GM18505 (cell line): ENCODE results near the gene ASPSCR1.
"Not testable (repeated sequence)": the region's sequence is repeated elsewhere in the genome, so short reads cannot be mapped to it uniquely, and the experiment has no call there.

ENCODE experiments used
- ATAC-seq: cut with Tn5 transposase; IDR thresholded peaks from one replicate; pipeline ENCODE4 v1.9.1; 2021; ENCODE audit not compliant: unreplicated experiment
- POLR2A ChIP-seq: IDR thresholded peaks from 4 replicates; pipeline ENCODE4 v1.6.1; 2011; ENCODE audit warnings: borderline replicate concordance; ENCODE audit not compliant: insufficient read depth, insufficient read length; ENCODE audit errors: extremely low read depth

ASPSCR1 gene

GRCh38 chr17:81968850-81969812 is 8.3 kb upstream of the ASPSCR1 start:
- TF ChIP-seq POLR2A = no peak
- ATAC-seq = no peak

DNA sequence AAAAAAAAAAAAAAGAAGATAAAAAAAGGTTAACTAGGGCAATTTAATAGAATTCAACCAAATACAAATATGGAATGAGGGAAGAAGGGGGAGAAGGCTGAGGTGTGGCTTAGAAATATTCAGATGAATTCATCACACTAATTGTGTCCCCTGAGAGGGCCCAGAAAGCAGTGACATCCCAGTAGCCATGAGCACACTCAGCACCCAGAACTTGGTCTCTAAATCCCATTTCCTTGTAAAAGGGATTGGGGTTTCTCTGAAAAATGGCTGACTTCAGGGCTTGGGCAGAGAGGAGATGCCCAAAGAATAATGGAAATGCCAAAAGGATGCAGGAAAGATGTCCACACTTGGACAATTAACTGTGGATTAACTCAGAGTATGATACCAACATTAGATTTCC is 4.0 kb upstream of the ASPSCR1 start:
- no peak for ATAC-seq
- no peak for TF ChIP-seq POLR2A

DNA sequence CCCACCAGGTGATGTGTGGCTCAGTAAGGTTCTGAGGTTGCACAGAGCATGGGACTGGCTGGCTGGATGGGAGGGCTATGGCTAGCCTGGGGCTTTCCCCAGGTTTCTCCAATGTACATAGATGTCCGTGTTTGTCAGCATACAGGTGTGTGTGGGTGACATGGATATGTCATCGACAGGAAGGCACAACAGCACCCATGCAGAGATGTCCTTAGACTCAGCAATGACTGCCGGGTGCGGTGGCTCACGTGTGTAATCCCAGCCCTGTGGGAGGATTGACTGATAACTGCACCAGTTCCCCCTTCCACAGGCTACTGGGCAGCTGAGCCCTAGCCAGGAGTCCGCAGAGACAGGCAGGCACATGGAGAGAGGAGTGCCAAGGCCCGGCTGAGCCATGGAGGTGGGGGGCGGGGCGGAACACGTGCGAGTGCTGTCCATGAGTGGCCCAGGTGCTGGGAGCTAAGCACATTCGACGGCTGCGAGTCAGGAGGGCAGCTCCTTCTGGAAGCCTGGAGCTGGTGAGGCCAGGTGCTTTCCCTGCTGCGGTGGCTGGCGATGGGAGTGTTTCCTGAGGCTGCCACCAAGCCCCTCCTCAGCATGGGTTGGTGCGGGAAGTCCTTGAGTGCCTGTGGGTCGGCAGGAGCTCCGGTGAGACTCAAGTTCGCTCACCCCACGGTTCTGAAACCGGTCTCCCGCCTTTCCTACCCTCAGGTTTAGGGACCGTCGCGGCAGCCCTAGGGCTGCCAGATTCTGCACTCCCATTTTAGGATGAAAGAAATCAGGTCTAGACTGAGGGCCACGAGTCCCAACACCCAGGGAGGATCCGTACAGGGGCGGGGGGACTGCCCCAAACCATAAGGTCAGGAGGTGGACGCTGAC is 858 bp upstream of the ASPSCR1 start:
- no peak for ATAC-seq
- no peak for TF ChIP-seq POLR2A

- ATAC-seq = no peak
- no peak for TF ChIP-seq POLR2A
Measured at GRCh38 chr17:81978524-81979298, 1.3 kb downstream of the ASPSCR1 start.

GRCh38 chr17:81980122-81980521 is 2.7 kb downstream of the ASPSCR1 start:
- ATAC-seq = no peak

GRCh38 chr17:81980707-81981343 is 3.4 kb downstream of the ASPSCR1 start:
- no peak for ATAC-seq
- TF ChIP-seq POLR2A = no peak

More at GRCh38 chr17:81980122-81980521, 2.7 kb downstream of the ASPSCR1 start:
- no peak for TF ChIP-seq POLR2A

- not testable (repeated sequence) for ATAC-seq
Measured at GRCh38 chr17:81981511-81981910, 4.1 kb downstream of the ASPSCR1 start.

- ATAC-seq = no peak
- TF ChIP-seq POLR2A = no peak
Measured at GRCh38 chr17:81983011-81983638, 5.7 kb downstream of the ASPSCR1 start.

DNA sequence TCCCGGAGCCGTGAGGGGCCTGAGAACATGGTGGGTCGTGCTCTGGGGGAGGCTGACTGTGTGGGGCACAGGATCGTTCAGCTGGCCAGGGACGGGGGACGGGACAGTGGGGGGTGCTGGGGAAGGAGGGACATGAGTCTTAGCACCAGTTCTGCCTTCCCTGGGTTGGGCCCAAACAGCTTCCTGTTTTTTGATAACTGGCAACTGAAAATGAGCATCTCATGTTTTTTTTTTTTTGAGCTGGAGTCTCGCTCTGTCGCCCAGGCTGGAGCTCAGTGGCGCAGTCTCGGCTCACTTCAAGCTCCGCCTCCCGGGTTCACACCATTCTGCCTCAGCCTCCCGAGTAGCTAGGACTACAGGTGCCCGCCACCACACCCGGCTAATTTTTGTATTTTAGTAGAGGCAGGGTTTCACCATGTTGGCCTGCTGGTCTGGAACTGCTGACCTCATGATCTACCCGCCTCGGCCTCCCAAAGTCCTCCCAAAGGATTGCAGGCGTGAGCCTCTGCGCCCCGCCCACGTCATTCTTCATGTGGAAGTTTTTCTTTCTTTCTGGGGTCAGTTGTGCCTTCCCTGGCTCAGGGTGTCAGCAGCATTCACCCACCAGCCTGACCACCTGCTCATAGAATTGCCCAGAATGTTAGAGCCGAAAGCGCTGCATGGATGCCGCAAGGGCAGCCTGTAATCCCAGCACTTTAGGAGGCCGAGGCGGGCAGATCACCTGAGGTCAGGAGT is 6.4 kb downstream of the ASPSCR1 start:
- ATAC-seq = no peak
- no peak for TF ChIP-seq POLR2A

DNA sequence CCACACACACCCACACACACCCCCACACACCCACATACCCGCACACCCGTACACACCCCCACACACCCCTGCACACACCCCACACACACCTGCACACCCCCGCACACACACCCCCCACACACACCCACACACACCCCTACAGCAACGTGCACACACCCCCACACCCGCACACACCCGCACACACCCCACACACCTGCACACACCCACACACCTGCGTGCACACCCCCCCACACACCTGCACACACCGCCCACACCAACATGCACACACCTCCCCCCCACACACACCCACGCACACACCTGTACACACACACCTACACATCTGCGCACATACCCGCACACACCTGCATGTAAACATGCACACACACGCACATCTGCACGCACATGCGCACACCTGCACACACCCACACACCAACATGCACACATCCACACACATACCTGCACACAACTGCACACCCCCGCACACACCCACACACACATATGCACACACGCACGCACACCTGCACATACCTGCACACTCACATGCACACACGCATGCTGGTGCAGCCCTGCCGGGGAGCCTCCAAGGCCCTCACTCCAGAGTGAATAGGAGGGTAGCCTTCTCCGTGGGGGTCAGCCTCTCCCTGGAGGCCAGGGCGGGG is 7.5 kb downstream of the ASPSCR1 start:
- no peak for ATAC-seq
- no peak for TF ChIP-seq POLR2A

- ATAC-seq = no peak
- TF ChIP-seq POLR2A = no peak
Measured at GRCh38 chr17:81986606-81987005, 9.2 kb downstream of the ASPSCR1 start.

GRCh38 chr17:81987161-81987770 is 9.8 kb downstream of the ASPSCR1 start:
- no peak for TF ChIP-seq POLR2A
- ATAC-seq = no peak
